ENCODE measurements around the gene MYADML2.
"Not testable (repeated sequence)": the region's sequence is repeated elsewhere in the genome, so short reads cannot be mapped to it uniquely, and the experiment has no call there.

The MYADML2 gene

GRCh38 chr17:81958633-81959342 is 11.8 kb upstream of the MYADML2 start:
- no peak for DNase-seq

GRCh38 chr17:81957691-81958432 is 10.8 kb upstream of the MYADML2 start:
- DNase-seq: no peak

GRCh38 chr17:81956607-81957589 is 9.9 kb upstream of the MYADML2 start:
- DNase-seq: no peak

- DNase-seq: no peak
Observed at GRCh38 chr17:81955756-81956544, 8.9 kb upstream of the MYADML2 start.

GRCh38 chr17:81955058-81955681 is 8.1 kb upstream of the MYADML2 start:
- DNase-seq: no peak

- no peak for DNase-seq
Observed at GRCh38 chr17:81954131-81955057, 7.4 kb upstream of the MYADML2 start.

- DNase-seq: not testable (repeated sequence)
Observed at GRCh38 chr17:81953443-81953842, 6.4 kb upstream of the MYADML2 start.

- DNase-seq: no peak
Observed at GRCh38 chr17:81952792-81953228, 5.8 kb upstream of the MYADML2 start.

- no peak for DNase-seq
Observed at GRCh38 chr17:81951785-81952684, 5.0 kb upstream of the MYADML2 start.

- DNase-seq: no peak
Observed at GRCh38 chr17:81950501-81950900, 3.5 kb upstream of the MYADML2 start.

- DNase-seq: no peak
Observed at GRCh38 chr17:81948635-81949378, 1.8 kb upstream of the MYADML2 start.

GRCh38 chr17:81944858-81945257 is 2.2 kb downstream of the MYADML2 start:
- DNase-seq: no peak

- no peak for DNase-seq
Observed at GRCh38 chr17:81942167-81942553, 4.9 kb downstream of the MYADML2 start.

- DNase-seq: no peak
Observed at GRCh38 chr17:81941484-81942166, 5.4 kb downstream of the MYADML2 start.

- DNase-seq: no peak
Observed at GRCh38 chr17:81940538-81941483, 6.2 kb downstream of the MYADML2 start.

- DNase-seq: no peak
Observed at GRCh38 chr17:81939881-81940385, 7.1 kb downstream of the MYADML2 start.

- DNase-seq: no peak
Observed at GRCh38 chr17:81939218-81939617, 7.8 kb downstream of the MYADML2 start.

Data from stimulated activated CD4-positive, alpha-beta T cell treated with anti-CD3 and anti-CD28 coated beads, Interleukin-1b, Interleukin-23, amount 100 ng/mL, for 48 hours (primary cell).